Keratinocyte (primary cell): ENCODE results near the gene UHRF2. TPM values are rescaled to one million over a fixed set of nuclear protein-coding genes. Genes with fewer than 3 reads are reported as not detected.

Experiments
- DNase-seq: peaks from one replicate; pipeline ENCODE4 v3.0.0-alpha.2; 2011; ENCODE audit warnings: low read depth, missing footprints, low spot score
- FAIRE-seq: peaks from 2 replicates; lab custom pipeline; 2011; peaks lifted over from hg19 to GRCh38; lab: Jason Lieb, UNC
- H2AFZ ChIP-seq: 2 replicates; pipeline ENCODE4 v1.6.0; 2012; ENCODE audit warnings: low read length, control low read depth, inconsistent platforms; ENCODE audit not compliant: control insufficient read depth
- H3K27ac ChIP-seq: 2 replicates; pipeline ENCODE4 v1.5.1; 2011; ENCODE audit warnings: low read length; ENCODE audit not compliant: control insufficient read depth, insufficient read depth
- H3K27me3 ChIP-seq: 3 replicates; pipeline ENCODE4 v1.6.0; 2011; ENCODE audit warnings: low read length; ENCODE audit not compliant: control insufficient read depth, insufficient read depth; ENCODE audit errors: extremely low read depth
- H3K36me3 ChIP-seq, 2 experiments: 2 replicates in 1 of 2; 3 replicates in 1 of 2; pipeline ENCODE4 v1.5.1; 2011; ENCODE audit warnings: low read length in 2 of 2, mild to moderate bottlenecking in 1 of 2; ENCODE audit not compliant: control insufficient read depth in 2 of 2, insufficient read depth in 2 of 2; ENCODE audit errors: extremely low read depth in 1 of 2
- H3K4me1 ChIP-seq: 3 replicates; pipeline ENCODE4 v1.5.1; 2011; ENCODE audit warnings: low read length; ENCODE audit not compliant: control insufficient read depth, insufficient read depth; ENCODE audit errors: extremely low read depth
- H3K4me2 ChIP-seq: 3 replicates; pipeline ENCODE4 v1.6.0; 2011; ENCODE audit warnings: low read depth, low read length; ENCODE audit not compliant: control insufficient read depth, insufficient read depth; ENCODE audit errors: extremely low read depth
- H3K4me3 ChIP-seq, 3 experiments: fragments of 200-600 bp in 1 of 3; sonication (generic) in 1 of 3; 2 replicates in 2 of 3; 3 replicates in 1 of 3; pipeline ENCODE4 v1.5.1; 2011 to 2016; ENCODE audit warnings: low read length in 3 of 3, mild to moderate bottlenecking in 3 of 3, control low read depth in 2 of 3, inconsistent platforms in 1 of 3, low read depth in 1 of 3, mixed read lengths in 1 of 3, mixed run types in 1 of 3, moderate library complexity in 1 of 3; ENCODE audit not compliant: control insufficient read depth in 2 of 3, insufficient read depth in 2 of 3; ENCODE audit errors: extremely low read depth in 1 of 3
- H3K79me2 ChIP-seq: 2 replicates; pipeline ENCODE4 v1.6.0; 2012; ENCODE audit warnings: low read length; ENCODE audit not compliant: control insufficient read depth, insufficient read depth
- H3K9ac ChIP-seq: 3 replicates; pipeline ENCODE4 v1.6.0; 2011; ENCODE audit warnings: low read length; ENCODE audit not compliant: control insufficient read depth, insufficient read depth; ENCODE audit errors: extremely low read depth
- H3K9me1 ChIP-seq: 3 replicates; pipeline ENCODE4 v1.6.0; 2011; ENCODE audit warnings: low read length; ENCODE audit not compliant: control insufficient read depth, insufficient read depth; ENCODE audit errors: extremely low read depth
- H3K9me3 ChIP-seq: 2 replicates; pipeline ENCODE4 v1.5.1; 2012; ENCODE audit warnings: low read depth, low read length; ENCODE audit not compliant: control insufficient read depth
- H4K20me1 ChIP-seq: 3 replicates; pipeline ENCODE4 v1.6.0; 2011; ENCODE audit warnings: low read length; ENCODE audit not compliant: control insufficient read depth, insufficient read depth; ENCODE audit errors: extremely low read depth
- CTCF ChIP-seq, 3 experiments: IDR thresholded peaks in 1 of 3; conservative IDR thresholded peaks in 1 of 3; optimal IDR thresholded peaks in 1 of 3; 2 replicates in 2 of 3; 3 replicates in 1 of 3; pipeline versions ENCODE3 to v1.5.1; 2011; ENCODE audit warnings: low read length in 3 of 3, mild to moderate bottlenecking in 3 of 3, moderate library complexity in 2 of 3, control low read depth in 1 of 3, inconsistent platforms in 1 of 3; ENCODE audit not compliant: insufficient read depth in 2 of 3; ENCODE audit errors: extremely low read depth in 1 of 3
- EZH2 ChIP-seq: IDR thresholded peaks from one replicate; pipeline ENCODE4 v1.6.1; 2012; ENCODE audit warnings: inconsistent platforms, mild to moderate bottlenecking, low read length, moderate library complexity
- dilution Hi-C: fragments of 300-500 bp; cut with MboI; formaldehyde crosslinking; loops from one replicate; pipeline ENCODE4 v1.7.0; 2020; ENCODE audit warnings: low sequenced_read_pairs; ENCODE audit not compliant: extremely low pct_ligation_motif_present
- polyA plus RNA-seq, 5 experiments: library from polyadenylated mRNA; depleted of rRNA in 3 of 5; stranded (reverse) in 3 of 5; stranded (forward) in 1 of 5; unstranded in 1 of 5; fragments of >200 nt; gene quantifications; 1 replicate in 1 of 5; 2 replicates in 3 of 5; 3 replicates in 1 of 5; pipeline versions ENCODE4 v1.2.1 to v1.2.3, GENCODE V29; 2011 to 2012; ENCODE audit warnings: missing spikeins in 2 of 5, low read depth in 1 of 5, low replicate concordance in 1 of 5

UHRF2 gene
- polyA plus RNA-seq, 1 donor (not counting 4 experiments of a cell fraction or from before 2014, with no cell fraction given): 77.0 TPM

GRCh38 chr9:6409811-6410210 is 3.2 kb upstream of the UHRF2 start:
- DNase-seq (no peak), FAIRE-seq (no peak)
- H3K9me3 ChIP-seq: no peaks in the 10 kb centered on the region
- no peak overlapping the region for H2AFZ ChIP-seq
- no peaks in the 10 kb centered on the region for H3K36me3 ChIP-seq
- no peak for TF ChIP-seq CTCF (optimal IDR thresholded peaks at IDR 0.05 in 1 of 3, IDR thresholded peaks at IDR 0.05 in 1 of 3, conservative IDR thresholded peaks at IDR 0.05 in 1 of 3; ENCODE audit: extremely low read depth in 1 of 3, insufficient read depth in 2 of 3, low read length in 3 of 3)
- TF ChIP-seq EZH2: no peak
- H4K20me1 ChIP-seq: peaks cover 3% of the 10 kb centered on the region
- H3K27ac ChIP-seq: no peak overlapping the region
- peaks cover 4% of the 10 kb centered on the region for H3K4me1 ChIP-seq
- peaks cover 18% of the 10 kb centered on the region for H3K79me2 ChIP-seq
- dilution Hi-C loops: no loop called here
- no peaks in the 10 kb centered on the region for H3K9me1 ChIP-seq
- H3K4me3 ChIP-seq: no peak overlapping the region
- H3K27me3 ChIP-seq: no peaks in the 10 kb centered on the region
- no peak overlapping the region for H3K9ac ChIP-seq
- H3K4me2 ChIP-seq: no peak overlapping the region

GRCh38 chr9:6410633-6411032 is 2.4 kb upstream of the UHRF2 start:
- H3K4me3 ChIP-seq: no peak overlapping the region
- DNase-seq: no peak
- no peaks in the 10 kb centered on the region for H3K27me3 ChIP-seq
- FAIRE-seq: no peak
- H3K9me1 ChIP-seq: no peaks in the 10 kb centered on the region
- no peak overlapping the region for H2AFZ ChIP-seq
- TF ChIP-seq CTCF (optimal IDR thresholded peaks at IDR 0.05 in 1 of 3, IDR thresholded peaks at IDR 0.05 in 1 of 3, conservative IDR thresholded peaks at IDR 0.05 in 1 of 3; ENCODE audit: extremely low read depth in 1 of 3, insufficient read depth in 2 of 3, low read length in 3 of 3) (no peak), EZH2 (no peak)
- H3K4me1 ChIP-seq: peaks cover 10% of the 10 kb centered on the region
- H3K36me3 ChIP-seq: peaks cover 0 to 1% of the 10 kb centered on the region in 2 experiments
- H4K20me1 ChIP-seq: peaks cover 10% of the 10 kb centered on the region
- no peaks in the 10 kb centered on the region for H3K9me3 ChIP-seq
- H3K27ac ChIP-seq: no peak overlapping the region
- H3K79me2 ChIP-seq: peaks cover 27% of the 10 kb centered on the region
- dilution Hi-C loops: no loop called here
- no peak overlapping the region for H3K4me2 ChIP-seq
- H3K9ac ChIP-seq: no peak overlapping the region
